Ishikawa (cell line): ENCODE measurements around the gene C9orf43.

Source experiments
- CEBPB ChIP-seq: IDR thresholded peaks from 2 replicates; pipeline ENCODE4 v1.6.1; 2012
- CREB1 ChIP-seq: IDR thresholded peaks from 2 replicates; pipeline ENCODE4 v1.6.1; 2012; ENCODE audit warnings: low read depth
- EGR1 ChIP-seq: IDR thresholded peaks from 2 replicates; pipeline ENCODE4 v1.6.1; 2012
- EP300 ChIP-seq: IDR thresholded peaks from 2 replicates; pipeline ENCODE4 v1.6.1; 2012; ENCODE audit warnings: borderline replicate concordance
- FOXM1 ChIP-seq: IDR thresholded peaks from 2 replicates; pipeline ENCODE4 v1.6.1; 2012; ENCODE audit warnings: low read depth, borderline replicate concordance
- NFIC ChIP-seq: IDR thresholded peaks from 2 replicates; pipeline ENCODE4 v1.6.1; 2012
- RAD21 ChIP-seq: IDR thresholded peaks from 2 replicates; pipeline ENCODE4 v1.6.1; 2012; ENCODE audit warnings: low read depth
- TAF1 ChIP-seq: IDR thresholded peaks from 2 replicates; pipeline ENCODE4 v1.6.1; 2012; ENCODE audit warnings: low read depth, mild to moderate bottlenecking
- TCF12 ChIP-seq: IDR thresholded peaks from 2 replicates; pipeline ENCODE4 v1.6.1; 2012; ENCODE audit warnings: low read depth
- TEAD4 ChIP-seq: IDR thresholded peaks from 2 replicates; pipeline ENCODE4 v1.6.1; 2012
- YY1 ChIP-seq: IDR thresholded peaks from 2 replicates; pipeline ENCODE4 v1.6.1; 2012; ENCODE audit warnings: low read depth
- ZBTB7A ChIP-seq: IDR thresholded peaks from 2 replicates; pipeline ENCODE4 v1.6.1; 2012; ENCODE audit warnings: low read depth
- TF ChIP-seq, protein P1 (sequence below): IDR thresholded peaks from 2 replicates; pipeline ENCODE4 v1.6.1; 2012
- TF ChIP-seq, protein P2 (sequence below): IDR thresholded peaks from 2 replicates; pipeline ENCODE4 v1.6.1; 2012
- TF ChIP-seq, protein P3 (sequence below): IDR thresholded peaks from 2 replicates; pipeline ENCODE4 v1.6.1; 2012; ENCODE audit warnings: low read depth, mild to moderate bottlenecking

The C9orf43 gene

DNA sequence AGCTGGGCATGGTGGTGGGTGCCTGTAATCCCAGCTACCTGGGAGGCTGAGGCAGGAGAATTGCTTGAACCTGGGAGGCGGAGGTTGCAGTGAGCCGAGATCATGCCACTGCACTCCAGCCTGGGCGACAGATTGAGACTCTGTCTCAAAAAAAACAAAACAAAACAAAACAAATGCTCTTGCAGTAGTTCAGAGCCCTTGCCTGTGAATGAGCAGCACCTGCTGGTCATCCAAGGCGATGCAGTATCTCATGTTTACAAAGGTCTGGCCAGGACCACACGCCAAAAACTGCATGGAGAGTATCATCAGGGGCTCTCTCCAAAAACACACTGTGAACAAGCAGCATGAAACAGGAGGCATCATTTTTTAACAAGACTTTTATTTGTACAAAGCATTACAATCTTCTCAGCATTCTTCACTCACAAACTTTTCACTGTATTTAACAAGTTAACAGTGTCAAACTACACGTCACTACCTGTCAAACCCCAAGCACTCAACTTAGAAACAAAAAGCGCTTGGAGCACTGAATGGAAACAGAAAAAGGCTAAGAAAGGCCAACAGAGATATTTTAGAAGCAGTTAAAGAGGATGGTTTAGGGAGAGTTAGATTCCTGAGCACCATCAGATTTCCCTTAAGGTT is 3.6 kb upstream of the C9orf43 start:
- TF ChIP-seq RAD21 = peak; percentile 70

DNA sequence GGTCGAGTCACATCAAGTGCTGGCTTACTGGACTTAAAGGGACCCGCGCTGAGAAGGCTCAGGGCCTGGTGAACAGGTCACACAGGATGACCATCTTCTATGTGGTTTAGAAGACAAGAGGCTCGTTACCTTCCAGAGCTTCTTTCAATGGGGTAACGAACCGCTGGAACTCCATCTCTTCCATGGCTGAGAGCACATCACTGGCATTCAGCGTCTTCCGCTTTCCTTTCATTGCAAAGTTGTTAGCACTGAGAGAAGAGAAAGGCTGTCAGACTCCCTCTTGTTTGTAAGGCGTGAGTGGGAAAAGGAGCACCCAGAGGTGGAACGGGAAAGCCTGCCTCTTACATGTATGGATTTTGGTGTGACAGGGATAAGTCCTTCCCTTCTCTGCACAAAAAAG is 1.1 kb upstream of the C9orf43 start:
- no peak for TF ChIP-seq FOXM1
- TF ChIP-seq TCF12 = no peak
- no peak for TF ChIP-seq NFIC
- TF ChIP-seq, protein P1, sequence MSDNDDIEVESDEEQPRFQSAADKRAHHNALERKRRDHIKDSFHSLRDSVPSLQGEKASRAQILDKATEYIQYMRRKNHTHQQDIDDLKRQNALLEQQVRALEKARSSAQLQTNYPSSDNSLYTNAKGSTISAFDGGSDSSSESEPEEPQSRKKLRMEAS = no peak
- TF ChIP-seq ZBTB7A = no peak
- TF ChIP-seq EGR1 = no peak
- TF ChIP-seq RAD21 = no peak
- TF ChIP-seq, protein P2, sequence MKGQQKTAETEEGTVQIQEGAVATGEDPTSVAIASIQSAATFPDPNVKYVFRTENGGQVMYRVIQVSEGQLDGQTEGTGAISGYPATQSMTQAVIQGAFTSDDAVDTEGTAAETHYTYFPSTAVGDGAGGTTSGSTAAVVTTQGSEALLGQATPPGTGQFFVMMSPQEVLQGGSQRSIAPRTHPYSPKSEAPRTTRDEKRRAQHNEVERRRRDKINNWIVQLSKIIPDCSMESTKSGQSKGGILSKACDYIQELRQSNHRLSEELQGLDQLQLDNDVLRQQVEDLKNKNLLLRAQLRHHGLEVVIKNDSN = no peak
- no peak for TF ChIP-seq CREB1
- TF ChIP-seq CEBPB = no peak
- TF ChIP-seq TEAD4 = no peak
- TF ChIP-seq, protein P3, sequence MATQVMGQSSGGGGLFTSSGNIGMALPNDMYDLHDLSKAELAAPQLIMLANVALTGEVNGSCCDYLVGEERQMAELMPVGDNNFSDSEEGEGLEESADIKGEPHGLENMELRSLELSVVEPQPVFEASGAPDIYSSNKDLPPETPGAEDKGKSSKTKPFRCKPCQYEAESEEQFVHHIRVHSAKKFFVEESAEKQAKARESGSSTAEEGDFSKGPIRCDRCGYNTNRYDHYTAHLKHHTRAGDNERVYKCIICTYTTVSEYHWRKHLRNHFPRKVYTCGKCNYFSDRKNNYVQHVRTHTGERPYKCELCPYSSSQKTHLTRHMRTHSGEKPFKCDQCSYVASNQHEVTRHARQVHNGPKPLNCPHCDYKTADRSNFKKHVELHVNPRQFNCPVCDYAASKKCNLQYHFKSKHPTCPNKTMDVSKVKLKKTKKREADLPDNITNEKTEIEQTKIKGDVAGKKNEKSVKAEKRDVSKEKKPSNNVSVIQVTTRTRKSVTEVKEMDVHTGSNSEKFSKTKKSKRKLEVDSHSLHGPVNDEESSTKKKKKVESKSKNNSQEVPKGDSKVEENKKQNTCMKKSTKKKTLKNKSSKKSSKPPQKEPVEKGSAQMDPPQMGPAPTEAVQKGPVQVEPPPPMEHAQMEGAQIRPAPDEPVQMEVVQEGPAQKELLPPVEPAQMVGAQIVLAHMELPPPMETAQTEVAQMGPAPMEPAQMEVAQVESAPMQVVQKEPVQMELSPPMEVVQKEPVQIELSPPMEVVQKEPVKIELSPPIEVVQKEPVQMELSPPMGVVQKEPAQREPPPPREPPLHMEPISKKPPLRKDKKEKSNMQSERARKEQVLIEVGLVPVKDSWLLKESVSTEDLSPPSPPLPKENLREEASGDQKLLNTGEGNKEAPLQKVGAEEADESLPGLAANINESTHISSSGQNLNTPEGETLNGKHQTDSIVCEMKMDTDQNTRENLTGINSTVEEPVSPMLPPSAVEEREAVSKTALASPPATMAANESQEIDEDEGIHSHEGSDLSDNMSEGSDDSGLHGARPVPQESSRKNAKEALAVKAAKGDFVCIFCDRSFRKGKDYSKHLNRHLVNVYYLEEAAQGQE = no peak
- no peak for TF ChIP-seq EP300
- TF ChIP-seq TAF1 = no peak
- TF ChIP-seq YY1 = no peak

DNA sequence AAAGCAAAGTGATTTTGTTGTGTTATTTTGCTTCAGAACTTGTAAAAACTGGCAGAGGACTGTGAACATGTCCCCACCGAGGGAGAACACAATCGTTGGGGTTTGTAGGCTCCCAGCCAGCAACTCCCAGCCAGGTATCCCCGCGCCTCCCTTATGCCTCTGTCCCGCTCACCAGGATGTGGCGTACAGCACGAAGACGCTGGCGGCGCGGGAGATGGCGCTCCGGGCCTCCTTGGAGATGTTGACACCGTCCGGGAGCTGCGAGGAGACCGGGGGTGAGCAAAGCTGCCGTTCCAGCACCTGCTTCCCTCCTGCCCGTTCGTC is 702 bp upstream of the C9orf43 start:
- no peak for TF ChIP-seq EGR1
- no peak for TF ChIP-seq EP300
- TF ChIP-seq, protein P2 = no peak
- no peak for TF ChIP-seq ZBTB7A
- no peak for TF ChIP-seq FOXM1
- TF ChIP-seq CEBPB = no peak

DNA sequence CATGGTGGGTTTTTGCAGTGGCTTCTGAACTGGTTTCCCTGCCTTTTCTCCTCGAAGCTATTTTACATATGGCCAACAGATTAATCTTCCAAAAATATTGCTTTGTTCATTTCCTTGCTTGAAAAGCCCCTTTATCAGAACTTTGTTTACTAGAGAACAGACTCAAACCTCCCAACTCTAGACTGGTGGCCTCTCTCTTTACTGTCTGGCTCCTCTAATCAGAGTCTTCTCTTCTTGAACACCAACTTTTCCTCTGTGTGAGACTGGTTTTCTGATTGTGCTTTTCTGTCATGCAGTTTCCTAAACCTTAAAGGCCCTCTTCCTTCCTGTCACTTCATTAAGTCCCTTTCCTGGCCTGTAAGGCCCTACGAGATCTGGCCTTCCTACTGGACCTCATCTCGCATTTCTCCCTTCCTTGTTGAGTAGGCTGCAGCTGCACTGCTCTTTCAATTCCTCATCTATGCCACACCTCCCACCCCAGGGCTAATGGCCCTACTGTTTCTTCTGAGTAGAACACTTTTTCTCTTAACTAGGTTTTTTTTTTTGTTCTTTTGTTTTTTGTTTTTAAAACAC is 5.7 kb downstream of the C9orf43 start:
- no peak for TF ChIP-seq EGR1
- no peak for TF ChIP-seq ZBTB7A
- no peak for TF ChIP-seq TEAD4
- TF ChIP-seq FOXM1 = no peak
- TF ChIP-seq, protein P1 = no peak
- no peak for TF ChIP-seq TCF12
- TF ChIP-seq NFIC = no peak

DNA sequence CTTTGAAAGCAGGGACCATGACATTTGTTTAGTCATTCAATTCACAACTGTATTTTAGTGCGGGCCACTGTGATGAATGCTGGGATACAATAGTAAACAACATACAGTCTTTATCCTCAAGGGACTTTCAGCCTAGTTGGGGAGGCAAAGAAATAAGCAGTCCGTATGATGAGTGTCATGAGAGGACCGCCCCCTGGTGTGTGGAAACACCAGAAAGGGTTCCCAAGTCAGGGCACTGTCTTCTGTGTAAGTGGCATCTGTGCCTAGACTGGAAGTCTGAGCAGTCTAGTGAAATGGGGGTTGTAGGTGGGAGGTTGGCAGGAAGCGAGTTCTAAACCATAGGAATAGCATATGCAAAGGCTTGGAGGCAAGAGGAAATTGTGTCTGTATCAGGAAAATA is 6.8 kb downstream of the C9orf43 start:
- TF ChIP-seq FOXM1 = no peak
- TF ChIP-seq YY1 = no peak
- no peak for TF ChIP-seq RAD21
- TF ChIP-seq TAF1 = no peak
- no peak for TF ChIP-seq EP300
- no peak for TF ChIP-seq NFIC
- TF ChIP-seq, protein P3 = no peak
- TF ChIP-seq TEAD4 = no peak
- TF ChIP-seq, protein P2 = no peak
- no peak for TF ChIP-seq CREB1
- no peak for TF ChIP-seq EGR1
- no peak for TF ChIP-seq CEBPB
- TF ChIP-seq, protein P1 = no peak
- no peak for TF ChIP-seq ZBTB7A
- TF ChIP-seq TCF12 = no peak

DNA sequence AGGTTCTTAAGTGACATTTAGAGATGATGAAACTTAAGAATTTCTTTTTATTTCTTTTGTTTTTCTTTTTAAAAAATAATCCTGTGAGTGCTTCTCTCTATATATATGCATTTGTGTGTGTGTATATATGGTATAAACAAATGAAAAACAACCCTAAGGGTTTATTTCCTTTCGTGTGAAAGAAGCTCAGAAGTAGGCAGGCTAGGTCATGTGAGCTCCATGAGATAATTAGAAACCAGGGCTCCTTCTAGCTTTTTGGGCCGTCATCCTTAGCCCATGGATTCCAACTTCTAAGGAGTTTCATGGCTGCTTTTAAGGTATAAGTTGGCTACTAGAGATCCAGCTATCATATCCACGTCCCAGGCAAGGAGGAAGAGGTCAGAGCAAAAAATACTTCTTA is 11.2 kb downstream of the C9orf43 start:
- TF ChIP-seq, protein P3 = no peak
- TF ChIP-seq ZBTB7A (no peak), TEAD4 (no peak), FOXM1 (no peak), EGR1 (no peak), RAD21 (no peak), CEBPB (no peak), NFIC (no peak), YY1 (no peak), CREB1 (no peak), EP300 (no peak), TCF12 (no peak), TAF1 (no peak)
- TF ChIP-seq, protein P2 = no peak
- TF ChIP-seq, protein P1 = no peak
